ENCODE results near the gene ANKHD1.

- TF ChIP-seq CTCF (IDR thresholded peaks at IDR 0.05; ENCODE audit: insufficient read depth, low read length) = no peak
- TF ChIP-seq, protein P1, sequence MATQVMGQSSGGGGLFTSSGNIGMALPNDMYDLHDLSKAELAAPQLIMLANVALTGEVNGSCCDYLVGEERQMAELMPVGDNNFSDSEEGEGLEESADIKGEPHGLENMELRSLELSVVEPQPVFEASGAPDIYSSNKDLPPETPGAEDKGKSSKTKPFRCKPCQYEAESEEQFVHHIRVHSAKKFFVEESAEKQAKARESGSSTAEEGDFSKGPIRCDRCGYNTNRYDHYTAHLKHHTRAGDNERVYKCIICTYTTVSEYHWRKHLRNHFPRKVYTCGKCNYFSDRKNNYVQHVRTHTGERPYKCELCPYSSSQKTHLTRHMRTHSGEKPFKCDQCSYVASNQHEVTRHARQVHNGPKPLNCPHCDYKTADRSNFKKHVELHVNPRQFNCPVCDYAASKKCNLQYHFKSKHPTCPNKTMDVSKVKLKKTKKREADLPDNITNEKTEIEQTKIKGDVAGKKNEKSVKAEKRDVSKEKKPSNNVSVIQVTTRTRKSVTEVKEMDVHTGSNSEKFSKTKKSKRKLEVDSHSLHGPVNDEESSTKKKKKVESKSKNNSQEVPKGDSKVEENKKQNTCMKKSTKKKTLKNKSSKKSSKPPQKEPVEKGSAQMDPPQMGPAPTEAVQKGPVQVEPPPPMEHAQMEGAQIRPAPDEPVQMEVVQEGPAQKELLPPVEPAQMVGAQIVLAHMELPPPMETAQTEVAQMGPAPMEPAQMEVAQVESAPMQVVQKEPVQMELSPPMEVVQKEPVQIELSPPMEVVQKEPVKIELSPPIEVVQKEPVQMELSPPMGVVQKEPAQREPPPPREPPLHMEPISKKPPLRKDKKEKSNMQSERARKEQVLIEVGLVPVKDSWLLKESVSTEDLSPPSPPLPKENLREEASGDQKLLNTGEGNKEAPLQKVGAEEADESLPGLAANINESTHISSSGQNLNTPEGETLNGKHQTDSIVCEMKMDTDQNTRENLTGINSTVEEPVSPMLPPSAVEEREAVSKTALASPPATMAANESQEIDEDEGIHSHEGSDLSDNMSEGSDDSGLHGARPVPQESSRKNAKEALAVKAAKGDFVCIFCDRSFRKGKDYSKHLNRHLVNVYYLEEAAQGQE (IDR thresholded peaks at IDR 0.05; ENCODE audit: insufficient replicate concordance, low read depth) = no peak
Observed at GRCh38 chr5:140542972-140543371, 141.3 kb downstream of the ANKHD1 start.
